ENCODE results near the gene TTYH3.
"Not testable (repeated sequence)": the region's sequence is repeated elsewhere in the genome, so short reads cannot be mapped to it uniquely, and the experiment has no call there.

TTYH3 gene

DNA sequence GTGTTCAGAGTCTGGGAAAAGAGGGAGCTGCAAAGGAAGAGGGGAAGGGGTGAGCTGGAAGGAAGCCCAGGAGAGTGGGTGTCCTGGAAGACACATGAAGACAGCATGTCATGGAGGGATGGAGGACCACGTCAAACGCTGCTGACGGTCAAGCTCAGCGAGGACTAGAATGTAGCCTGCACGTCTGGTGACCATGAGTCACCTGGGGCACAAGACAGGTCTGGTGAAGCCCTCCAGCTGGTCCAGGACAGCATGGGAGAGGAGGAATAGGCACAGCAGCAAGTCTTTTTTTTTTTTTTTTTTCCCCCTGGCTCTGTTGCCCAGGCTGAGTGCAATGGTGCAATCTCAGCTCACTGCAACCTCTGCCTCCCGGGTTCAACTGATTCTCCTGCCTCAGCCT is 36.6 kb downstream of the TTYH3 start:
- no peak for DNase-seq

DNA sequence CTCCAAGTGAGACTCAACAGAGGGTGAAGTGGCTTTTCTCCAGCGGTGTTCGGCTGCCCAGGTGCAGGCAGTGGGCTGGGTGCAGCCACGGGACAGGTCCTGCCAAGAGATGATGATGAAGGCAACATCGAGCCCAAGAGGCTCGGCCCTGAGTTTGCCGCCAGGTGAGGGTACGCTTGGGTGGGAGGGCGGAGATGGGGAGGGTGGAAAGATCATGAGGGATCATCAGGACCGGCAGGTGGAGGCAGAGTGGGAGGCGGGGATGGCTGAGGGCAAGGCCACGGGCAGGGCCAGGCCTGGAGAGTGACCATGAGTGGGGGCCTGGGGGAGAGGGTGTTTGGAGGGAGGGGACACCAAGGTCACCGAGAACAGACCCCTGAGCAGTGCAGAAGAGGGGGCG is 38.4 kb downstream of the TTYH3 start:
- no peak for DNase-seq

DNA sequence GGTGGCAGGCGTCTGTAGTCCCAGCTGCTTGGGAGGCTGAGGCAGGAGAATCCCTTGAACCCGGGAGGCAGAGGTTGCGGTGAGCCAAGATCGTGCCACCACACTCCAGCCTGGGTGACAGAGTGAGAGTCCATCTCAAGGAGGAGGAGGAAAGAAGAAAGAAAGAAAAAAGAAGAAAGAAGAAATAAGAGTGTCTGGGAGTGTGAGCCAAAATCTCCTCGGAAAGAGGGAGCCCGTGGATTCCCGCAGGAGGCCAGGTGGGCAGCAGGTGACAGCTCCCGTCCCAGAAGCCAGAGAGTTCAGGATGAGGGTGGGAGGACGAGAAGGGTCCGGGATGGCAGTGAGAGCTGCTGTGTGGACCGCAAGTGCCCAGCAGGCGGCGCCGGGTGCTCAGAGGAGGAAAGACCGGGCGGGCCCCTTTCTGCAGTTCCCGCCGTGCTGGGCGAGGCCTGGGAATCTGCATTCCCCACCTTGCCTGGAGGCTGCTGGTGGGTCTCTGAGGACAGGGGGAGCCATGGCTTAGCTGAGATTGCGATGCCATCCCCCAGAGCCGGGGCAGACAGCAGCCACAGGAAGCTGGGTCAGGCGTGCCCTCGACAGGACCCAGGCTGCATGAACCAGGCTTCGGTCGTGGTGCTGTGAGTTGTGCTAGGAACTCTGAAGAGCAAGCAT is 39.1 kb downstream of the TTYH3 start:
- peak; percentile 45 for DNase-seq

DNA sequence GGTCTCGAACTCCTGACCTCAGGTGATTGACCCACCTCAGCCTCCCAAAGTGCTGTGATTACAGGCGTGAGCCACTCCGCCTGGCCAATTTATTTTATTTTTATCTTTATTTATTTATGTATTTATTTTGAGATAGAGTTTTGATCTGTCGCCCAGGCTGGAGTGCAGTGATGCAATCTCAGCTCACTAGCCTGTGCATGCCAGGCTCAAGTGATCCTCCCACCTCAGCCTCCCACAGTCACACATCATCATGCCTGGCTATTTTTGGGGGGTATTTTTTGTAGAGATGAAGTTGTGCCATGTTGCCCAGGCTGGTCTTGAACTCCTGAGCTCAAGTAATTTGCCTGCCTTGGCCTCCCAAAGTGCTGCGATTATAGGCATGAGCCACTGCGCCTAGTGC is 41.4 kb downstream of the TTYH3 start:
- not testable (repeated sequence) for DNase-seq

DNA sequence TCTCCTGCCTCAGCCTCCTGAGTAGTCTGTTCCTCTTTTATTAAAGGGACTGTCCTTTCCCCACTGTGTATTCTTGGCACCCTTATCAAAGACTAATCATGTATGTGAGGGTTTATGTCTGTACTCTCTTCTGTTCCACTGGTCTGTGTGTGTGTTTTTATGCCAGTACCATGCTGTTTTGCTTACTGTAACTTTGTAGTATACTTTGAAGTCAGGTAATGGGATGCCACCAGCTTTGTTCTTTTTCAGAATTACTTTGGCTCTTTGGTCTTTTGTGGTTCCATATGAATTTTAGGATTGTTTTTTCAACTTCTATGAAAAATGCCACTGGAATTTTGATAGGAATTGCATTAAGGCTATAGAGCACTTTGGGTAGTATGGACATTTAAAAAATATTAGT is 42.1 kb downstream of the TTYH3 start:
- no peak for DNase-seq

DNA sequence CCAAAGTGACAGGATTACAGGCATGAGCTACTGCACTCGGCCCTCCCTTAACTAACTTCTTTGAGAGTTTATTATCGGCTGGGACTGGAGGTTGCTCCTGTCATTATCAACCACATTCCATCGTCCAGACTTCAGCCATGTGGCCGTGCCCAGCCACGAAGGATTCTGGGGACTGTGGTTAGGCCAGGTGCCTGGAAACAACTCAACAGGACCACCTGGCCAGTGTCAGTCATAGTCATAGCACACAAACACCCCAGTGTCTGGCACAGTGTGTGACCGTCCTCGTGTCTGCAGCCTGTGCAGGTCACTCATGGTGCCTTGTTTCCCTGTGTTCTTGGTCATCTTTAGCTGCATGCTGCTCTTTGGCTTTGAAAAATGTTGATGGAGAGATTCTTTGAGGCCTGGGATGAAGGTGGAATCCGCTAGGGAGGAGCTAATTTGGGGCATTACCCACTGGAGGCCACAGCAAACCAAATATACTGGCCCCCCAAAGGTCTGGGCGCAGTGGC is 43.5 kb downstream of the TTYH3 start:
- DNase-seq = no peak

DNA sequence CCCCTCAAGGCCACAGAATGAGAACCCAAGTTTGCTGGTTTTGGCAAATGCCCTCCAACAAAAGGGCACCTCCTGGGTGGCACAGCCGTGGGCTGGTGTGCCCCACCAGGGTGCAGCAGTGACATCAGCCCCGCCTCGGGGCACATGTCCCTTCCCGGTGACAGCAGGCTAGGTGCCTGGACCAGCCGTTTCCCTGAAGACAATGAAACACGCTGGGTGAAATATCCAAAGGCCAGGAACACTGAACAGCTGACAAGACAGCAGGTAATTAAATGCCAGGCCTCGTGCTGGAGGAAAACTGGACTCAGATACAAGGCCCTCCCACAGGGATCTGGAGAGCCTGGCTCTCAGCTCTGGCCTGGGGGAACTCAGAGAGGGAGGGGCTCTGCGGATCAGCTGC is 44.8 kb downstream of the TTYH3 start:
- DNase-seq = peak; percentile 71

DNA sequence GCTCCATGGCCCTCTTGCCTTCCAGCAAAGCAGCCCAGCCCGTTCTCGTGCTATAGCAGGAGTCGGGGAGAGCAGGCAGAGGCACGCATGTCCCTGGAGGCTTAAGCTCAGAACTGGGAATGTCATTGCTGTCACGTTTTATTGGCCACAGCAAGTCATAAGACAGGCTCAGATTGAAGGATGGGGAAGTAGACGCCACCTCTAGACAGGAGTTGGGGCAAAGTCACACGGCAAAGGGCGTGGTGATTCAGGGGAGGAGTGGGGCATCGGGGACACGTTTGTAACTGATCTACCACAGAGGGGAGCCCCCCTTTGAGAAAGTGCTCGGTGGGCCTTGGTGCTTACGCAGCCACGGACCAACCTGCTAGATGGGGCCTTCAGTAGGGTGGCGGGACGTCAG is 46.7 kb downstream of the TTYH3 start:
- not testable (repeated sequence) for DNase-seq

DNA sequence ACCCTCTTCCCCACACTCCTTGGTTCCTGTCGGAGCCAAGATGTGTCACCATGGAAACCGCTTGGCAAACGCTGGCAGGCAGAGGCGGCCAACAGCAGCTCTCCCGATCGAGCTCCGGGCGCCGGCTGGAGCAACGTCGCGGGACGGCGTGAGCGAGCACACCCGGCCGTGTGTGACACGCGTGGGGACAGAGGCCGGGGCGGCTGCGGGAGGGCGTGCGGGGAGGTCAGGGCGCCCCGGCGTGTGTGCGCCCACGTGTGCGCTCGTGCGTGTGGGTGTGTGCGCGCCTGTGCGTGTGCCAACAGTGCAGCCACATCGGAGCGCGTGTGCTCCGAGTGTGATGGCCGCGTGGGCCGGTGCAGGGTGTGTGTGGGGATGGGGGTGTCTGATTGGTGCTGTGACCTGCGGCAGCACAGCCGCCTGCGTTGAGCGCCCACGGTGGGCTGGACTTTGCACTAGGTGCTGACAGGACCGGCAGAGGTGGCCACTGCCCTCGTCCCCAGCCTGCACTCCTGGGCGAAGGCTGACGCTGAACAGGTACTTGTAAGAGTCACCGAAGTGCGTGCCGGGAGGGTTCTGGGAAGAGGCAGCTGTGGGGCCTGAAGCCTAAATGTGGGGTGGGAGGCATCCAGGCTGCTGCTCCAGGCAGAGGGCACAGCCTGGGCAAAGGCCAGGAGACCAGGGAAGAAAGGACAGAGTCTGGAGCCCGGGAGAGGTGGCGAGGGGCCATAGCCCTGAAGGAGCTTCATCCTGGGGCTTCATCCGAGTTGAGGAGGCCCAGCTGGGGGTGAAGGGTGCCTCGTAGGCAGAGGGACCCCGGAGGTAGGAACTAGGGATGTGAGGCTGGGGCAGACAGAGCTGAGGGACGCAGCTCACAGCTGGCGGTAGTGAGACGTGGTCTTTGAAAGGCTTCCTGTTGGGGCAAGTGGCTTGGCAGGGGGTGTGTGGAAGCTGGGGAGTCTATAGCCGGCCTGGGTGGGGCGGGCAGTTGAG is 47.6 kb downstream of the TTYH3 start:
- DNase-seq = peak; percentile 24

DNA sequence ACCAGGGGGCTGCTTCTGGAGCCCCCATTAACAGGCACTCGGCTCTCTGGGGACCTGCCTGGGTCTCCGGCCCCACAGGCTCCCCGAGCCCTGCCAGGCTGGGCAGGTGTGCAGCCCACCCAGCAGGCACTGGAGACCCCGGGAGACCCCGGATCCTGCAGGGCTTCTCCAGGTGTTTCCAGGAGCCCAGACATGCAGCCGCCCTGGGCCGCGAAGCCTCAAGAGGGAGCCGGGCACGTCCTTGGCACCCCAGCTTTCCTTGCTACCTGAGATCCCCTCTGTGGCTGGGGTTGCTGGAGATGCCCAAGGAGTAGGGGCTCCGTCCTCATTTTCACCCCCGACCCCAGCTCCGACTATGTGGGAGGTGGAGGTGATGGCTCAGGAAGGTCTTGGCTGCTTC is 48.5 kb downstream of the TTYH3 start:
- no peak for DNase-seq

DNA sequence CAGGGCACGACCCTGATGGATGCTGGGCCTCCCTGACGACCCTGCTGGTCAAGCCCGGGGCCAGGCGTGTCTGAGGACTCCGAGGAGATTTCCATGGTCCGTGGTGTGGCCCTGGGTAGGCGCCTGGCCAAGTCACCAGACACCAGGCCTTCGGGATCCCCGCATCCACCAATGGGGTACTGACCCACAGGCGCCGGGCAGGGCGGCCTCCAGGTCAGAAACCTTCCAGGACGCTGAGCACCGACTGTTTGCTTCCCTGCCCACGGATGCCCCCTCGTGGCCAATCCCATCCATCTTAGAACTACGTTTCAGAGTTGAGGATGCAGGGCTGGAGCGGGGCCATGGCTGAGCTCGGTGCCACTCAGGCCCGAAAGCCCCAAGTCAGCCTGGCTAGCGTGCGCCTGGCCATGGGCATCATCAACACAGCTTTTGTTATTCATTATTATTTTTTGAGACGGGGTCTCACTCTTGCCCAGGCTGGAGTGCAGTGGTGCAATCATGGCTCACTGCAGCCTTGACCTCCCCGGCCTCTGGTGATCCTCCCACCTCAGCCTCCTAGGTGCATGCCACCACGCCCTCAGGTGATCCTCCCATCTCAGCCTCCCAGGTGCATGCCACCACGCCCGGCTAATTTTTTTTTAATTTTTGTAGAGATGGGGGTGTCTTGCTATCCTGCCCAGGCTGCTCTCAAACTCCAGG is 49.2 kb downstream of the TTYH3 start:
- DNase-seq = peak; percentile 35

DNA sequence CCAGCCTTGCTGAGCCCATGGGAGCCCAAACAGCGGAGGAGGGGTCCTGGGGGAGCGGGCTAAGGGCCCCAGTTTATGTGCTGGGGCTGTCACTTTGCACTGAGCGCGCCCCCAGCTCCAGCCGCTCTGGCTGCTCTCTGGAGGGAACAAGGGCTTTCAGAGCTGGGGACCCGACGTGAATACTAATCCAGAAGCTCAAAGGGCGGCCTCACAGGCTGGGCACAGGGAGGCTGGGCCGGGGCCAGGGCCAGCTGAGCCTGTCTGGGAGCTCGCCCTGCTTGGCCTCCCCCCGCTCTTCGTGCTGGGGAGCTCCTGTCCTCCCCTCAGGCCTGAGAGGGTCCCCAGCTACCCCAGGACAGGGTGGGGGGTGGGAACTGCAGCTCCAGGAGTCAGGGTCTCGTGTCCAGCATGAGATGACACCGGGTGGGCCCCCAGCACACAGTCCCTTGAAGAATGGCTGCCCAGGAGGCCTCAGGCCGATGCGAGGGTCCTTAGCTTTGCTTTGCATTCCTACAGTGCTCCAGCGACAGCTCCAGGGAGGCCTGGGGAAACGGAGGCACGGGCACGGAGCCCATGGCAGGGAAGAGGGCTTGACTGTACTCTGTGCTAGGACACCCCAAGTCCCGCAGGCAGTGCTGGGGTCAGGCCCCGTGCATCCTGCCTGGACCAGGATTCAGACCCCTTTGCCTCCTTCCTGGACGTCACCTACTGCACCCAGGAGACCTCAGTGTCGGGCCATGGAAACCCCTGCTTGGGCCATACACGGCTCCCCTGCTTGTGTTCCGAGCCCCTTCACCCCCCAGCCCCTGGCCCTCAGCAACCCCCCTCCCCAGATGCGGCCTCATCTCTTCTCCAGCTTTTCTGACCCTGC is 50.4 kb downstream of the TTYH3 start:
- DNase-seq = no peak

DNA sequence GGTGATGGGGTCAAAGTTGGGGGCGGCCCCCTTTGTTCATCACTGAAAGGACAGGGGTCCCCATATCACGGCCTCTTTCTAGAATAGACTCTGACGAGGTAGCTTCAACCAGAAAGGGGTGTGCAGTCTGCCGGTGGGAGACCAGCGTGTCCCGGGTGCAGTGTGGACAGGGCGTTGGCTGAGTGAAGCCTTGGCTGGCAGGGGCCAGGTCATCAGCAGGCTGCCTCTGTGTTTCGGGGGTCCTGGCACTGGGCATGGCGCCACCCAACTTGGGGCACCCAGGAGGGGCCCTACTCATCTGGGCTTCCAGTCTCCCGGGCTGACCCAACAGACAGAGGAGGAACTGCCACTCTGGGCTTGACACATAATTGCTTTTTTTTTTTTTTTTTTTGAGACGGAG is 52.7 kb downstream of the TTYH3 start:
- no peak for DNase-seq

DNA sequence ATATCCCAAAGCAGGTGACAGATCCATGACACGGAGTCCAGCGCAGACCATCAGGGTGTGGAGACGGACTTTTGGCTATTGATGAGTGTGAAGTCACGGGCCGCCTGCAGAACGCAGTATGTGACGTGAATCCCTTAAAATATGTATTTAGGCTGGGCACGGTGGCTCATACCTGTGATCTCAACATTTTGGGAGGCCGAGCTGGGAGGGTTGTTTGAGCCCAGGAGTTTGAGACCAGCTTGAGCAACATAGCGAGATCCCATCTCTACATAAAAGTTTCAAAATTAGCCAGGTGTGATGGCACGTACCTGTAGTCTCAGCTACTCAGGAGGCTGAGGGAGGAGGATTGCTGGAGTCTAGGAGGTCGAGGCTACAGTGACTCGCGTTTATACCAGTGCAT is 54.3 kb downstream of the TTYH3 start:
- DNase-seq = no peak

DNA sequence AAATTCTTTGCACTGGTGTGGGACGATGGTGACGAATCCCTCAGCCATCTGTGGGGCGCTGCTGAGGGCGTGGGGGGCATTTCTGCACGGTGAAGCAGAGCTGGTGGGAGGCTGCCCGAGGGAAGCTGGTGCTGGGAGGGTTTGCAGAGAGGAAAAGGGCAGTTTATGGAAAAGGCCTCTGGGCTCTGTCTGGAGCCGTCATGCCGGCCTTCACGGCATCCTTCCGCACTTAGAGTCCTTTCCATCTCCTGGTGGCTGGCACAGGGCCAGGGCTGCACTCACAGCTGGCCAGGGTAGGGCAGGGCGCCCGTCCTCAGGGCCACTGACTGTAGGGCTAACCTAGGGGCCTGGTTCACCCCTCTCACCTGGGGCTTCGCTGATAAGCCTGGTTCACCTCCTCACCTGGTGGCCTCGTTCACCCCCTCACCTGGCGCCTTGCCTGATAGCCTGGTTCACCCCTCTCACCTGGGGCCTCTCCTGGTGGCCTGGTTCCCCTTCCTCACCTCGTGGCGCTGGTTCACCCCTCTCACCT is 55.6 kb downstream of the TTYH3 start:
- DNase-seq = no peak

DNA sequence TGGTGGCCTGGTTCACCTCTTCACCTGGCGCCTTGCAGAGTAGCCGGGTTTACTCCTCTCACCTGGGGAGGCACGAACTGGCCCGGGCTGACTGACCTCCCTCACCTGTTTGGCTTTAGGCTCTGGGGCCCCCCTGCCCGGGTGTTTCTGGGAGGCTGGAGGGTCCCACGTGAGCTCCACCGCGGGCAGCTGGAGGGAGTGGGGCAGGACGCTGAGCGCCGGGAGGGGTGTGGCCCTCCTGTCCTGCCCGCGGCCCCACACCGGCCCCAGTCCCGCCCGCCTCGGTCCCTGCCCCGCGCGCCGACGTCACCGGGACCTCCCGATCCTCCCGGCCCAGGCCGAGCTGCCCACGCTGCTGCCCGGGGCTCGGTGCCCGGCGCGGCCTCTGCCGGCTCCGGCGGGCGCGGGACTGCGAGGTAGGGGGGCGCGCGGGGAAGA is 56.1 kb downstream of the TTYH3 start, which contains the start of gene AMZ1:
TSS of gene AMZ1 (plus strand) at position 322 of the 438 bp plus-strand sequence. CDS start 12,250 bp downstream, outside the sequence.
- DNase-seq = no peak

DNA sequence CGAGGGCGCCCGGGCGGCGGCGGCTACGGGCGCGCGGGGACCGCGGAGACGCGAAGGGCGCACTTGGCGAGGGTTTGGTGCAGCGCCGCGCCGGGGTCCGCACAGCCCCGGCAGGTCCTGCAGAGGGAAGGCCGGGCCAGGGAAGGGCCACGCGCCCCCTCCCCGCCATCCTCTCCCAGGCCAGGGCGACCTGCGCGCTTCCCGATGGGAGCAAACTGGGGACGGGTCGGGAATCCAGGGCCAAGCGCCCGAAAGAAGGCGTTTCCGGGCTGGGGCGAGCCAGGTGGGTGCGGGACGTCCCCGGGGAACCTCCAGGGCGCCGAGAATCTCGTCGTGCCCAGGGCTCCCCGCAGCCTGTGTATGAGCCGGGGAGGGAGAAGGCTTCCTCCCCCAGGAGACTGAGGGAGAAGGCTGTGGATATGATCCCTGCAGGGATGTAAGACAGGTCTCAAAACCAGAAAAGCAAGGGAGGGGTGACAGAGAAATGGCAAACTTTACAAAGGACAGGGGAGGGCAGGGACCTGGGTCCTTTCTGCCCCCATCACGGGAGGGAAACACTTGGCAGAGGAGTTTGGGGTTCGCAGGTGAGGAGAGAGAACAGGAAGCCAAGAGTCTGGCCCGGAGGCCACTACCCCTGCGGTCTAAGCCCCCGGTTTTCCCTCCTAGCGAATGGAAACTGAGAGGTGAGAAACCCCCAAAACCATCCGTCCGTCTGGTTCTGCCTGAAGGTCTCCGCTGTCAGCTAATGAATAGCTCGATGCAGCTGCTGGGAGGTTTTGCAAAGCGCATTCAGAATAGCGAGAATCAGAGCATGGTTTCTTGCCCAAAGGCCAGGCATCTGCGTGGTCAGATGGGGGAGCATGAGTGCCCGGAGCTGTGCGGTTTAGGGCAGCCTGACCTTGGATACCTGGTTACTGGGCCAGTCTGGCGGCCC is 56.9 kb downstream of the TTYH3 start:
- no peak for DNase-seq

DNA sequence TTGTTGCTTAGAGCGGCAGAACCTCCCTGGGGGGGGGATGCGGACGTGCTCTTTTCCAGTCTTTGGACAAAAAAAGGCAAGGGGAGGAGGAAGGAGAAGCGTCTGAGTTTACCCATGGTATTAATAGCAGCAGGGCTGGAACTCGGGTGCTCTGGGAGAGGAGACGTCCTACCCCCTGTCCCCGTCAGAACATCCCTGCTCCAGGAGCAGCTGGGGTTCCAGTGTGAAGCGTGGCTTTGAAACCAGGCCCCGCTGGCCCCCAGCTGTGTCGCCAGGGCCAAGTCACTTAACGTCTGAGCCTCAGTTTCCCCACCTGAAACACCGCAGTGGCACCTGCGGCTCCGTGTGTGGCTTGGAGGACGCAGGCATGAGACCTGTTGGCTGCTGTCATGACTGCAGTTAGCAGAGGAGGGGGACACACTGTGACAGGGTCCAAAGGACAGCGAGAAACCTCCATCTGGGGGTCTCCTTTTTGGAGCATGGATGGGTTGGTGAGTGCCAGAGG is 57.6 kb downstream of the TTYH3 start:
- no peak for DNase-seq

DNA sequence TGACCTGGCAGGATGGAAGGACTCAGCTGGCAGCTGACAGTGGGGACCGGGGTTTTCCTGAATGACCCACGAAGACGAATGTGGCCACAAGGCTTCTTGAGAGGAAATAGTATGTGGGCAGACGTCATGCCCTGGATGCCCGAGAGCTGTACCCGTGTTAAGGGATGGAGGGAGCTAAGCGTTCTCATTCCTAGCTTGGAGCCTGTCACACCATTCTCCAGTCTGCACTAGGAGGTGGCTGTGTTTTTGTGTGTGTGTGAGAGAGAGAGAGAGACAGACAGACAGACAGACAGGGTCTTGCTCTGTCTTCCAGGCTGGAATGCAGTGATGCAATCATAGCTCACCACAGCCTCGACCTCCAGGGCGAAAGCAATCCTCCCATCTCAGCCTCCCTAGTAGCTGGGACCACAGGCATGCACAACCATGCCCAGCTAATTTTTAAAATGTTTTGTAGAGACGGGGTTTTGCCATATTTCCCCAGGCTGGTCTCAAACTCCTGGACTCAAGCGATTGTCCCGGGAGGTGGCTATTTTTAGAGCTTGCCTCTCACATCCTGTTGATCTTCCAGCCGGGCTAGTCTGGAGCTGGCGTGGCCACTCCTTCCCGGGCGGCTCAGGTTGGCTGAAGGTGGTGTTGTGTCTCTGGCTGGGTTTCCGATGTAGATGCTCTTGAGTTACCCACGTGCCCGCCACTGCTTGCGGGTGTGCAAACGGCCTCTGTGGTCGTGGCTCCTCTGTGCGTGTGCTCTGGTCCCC is 58.3 kb downstream of the TTYH3 start:
- DNase-seq = no peak

All from COR-L47 (cell line).